K562 (cell line): ENCODE measurements around the gene TBXA2R.

Experiments
- ATF1 ChIP-seq, 2 experiments: fragments of 450-650 bp in 1 of 2; IDR thresholded peaks; 2 replicates each; pipeline ENCODE4 v1.6.1; 2016; ENCODE audit warnings: missing compliant biosample characterization in 1 of 2, missing genetic modification characterization in 1 of 2
- CTCF ChIP-seq, 3 experiments: IDR thresholded peaks in 2 of 3; conservative IDR thresholded peaks in 1 of 3; 2 replicates each; pipeline ENCODE4 v1.5.1; 2011 to 2012; ENCODE audit warnings: low read length in 3 of 3, mild to moderate bottlenecking in 3 of 3, control low read depth in 2 of 3, improper control_type of control experiment in 1 of 3, inconsistent platforms in 1 of 3, low read depth in 1 of 3, mixed read lengths in 1 of 3, moderate library complexity in 1 of 3; ENCODE audit not compliant: insufficient read depth in 2 of 3
- FOXP1 ChIP-seq: sonication (generic); formaldehyde crosslinking; IDR thresholded peaks from 2 replicates; pipeline ENCODE4 v1.8.0; 2022; ENCODE audit warnings: mild to moderate bottlenecking, missing genetic modification reagents
- GTF2F1 ChIP-seq: IDR thresholded peaks from 2 replicates; pipeline ENCODE4 v1.6.1; 2011; ENCODE audit warnings: low read depth, low read length, improper control_type of control experiment
- MXI1 ChIP-seq: IDR thresholded peaks from 2 replicates; pipeline ENCODE4 v1.6.1; 2011; ENCODE audit warnings: low read depth, mild to moderate bottlenecking, improper control_type of control experiment, low read length
- NRF1 ChIP-seq, 2 experiments: fragments of 450-650 bp; IDR thresholded peaks in 1 of 2; conservative IDR thresholded peaks in 1 of 2; 2 replicates each; pipeline ENCODE4 v1.6.1; 2014; ENCODE audit warnings: mild to moderate bottlenecking in 2 of 2
- RBFOX2 ChIP-seq: fragments of 200-400 bp; formaldehyde crosslinking; IDR thresholded peaks from 2 replicates; pipeline ENCODE4 v1.6.1; 2017; ENCODE audit warnings: low read depth, mild to moderate bottlenecking, low read length, moderate library complexity
- SAFB2 ChIP-seq: fragments of 200-400 bp; formaldehyde crosslinking; IDR thresholded peaks from 2 replicates; pipeline ENCODE4 v1.6.1; 2018; ENCODE audit warnings: borderline replicate concordance, low read length, low read depth, moderate library complexity; ENCODE audit not compliant: severe bottlenecking
- SMC3 ChIP-seq: conservative IDR thresholded peaks from 2 replicates; pipeline ENCODE4 v1.6.1; 2011; ENCODE audit warnings: low read depth, low read length, improper control_type of control experiment; ENCODE audit not compliant: insufficient read depth
- THRAP3 ChIP-seq: fragments of 450-650 bp; IDR thresholded peaks from 2 replicates; pipeline ENCODE4 v1.6.1; 2016; ENCODE audit warnings: mild to moderate bottlenecking, inconsistent platforms, borderline replicate concordance
- TSHZ1 ChIP-seq: fragments of 250-450 bp; sonication (Bioruptor Pico); IDR thresholded peaks from 2 replicates; pipeline ENCODE4 v1.4.0; 2020; ENCODE audit warnings: mild to moderate bottlenecking, moderate library complexity
- ZNF224 ChIP-seq: sonication (generic); formaldehyde crosslinking; IDR thresholded peaks from 2 replicates; pipeline ENCODE4 v1.8.0; 2022; ENCODE audit warnings: mild to moderate bottlenecking, missing genetic modification reagents

DNA sequence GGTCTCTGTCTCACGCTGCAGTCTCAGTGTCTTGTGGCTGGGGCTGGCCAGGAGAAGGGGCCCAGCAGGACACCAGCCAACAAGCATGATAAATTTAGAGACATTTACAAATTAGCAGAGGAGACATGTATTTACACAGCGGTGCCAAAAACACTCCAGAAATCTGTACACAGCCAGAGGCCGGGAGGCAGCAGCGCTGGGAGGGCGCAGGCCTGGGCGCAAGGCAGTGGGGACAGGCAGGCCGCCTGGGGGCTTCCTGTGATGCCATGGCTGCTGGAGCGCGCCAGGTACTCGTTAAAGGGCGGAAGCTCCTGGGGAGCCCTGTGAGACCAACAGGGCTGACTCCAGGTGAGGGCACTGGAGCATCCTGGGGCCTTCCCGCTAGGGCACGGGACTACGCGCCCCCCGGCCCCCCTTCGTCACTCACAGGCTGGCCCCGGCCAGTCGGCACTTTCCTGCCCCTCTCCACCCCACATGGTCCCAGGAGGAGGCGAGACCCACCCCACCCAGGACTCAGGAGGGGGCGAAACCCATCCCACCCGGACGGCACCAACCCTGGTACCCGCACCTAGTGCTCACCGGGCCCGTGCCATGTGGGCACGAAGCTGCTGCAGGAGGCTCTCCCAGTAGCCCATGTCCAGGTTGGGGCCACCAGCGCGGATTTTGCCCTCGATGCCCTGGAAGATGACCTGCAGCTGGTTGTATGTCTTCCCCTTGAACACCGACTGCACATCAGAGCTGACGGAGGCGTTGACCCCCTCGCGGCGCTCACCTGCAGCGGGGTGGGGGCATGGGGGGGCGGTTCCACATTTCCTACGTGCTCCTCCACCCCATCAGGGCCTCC is 7.4 kb upstream of the TBXA2R start:
- TF ChIP-seq NRF1 (conservative IDR thresholded peaks at IDR 0.05 in 1 of 2, IDR thresholded peaks at IDR 0.05 in 1 of 2) (no peak), MXI1 (no peak), ZNF224 (CRISPR knock-in tag) (no peak), SAFB2 (no peak), SMC3 (no peak), ATF1 (CRISPR knock-in tag; IDR thresholded peaks at IDR 0.05) (no peak), ATF1 (tag; IDR thresholded peaks at IDR 0.05) (no peak), FOXP1 (CRISPR knock-in tag) (no peak), RBFOX2 (no peak), GTF2F1 (no peak), TSHZ1 (no peak), THRAP3 (no peak), CTCF (IDR thresholded peaks at IDR 0.05 in 2 of 3, conservative IDR thresholded peaks at IDR 0.05 in 1 of 3; ENCODE audit: insufficient read depth in 2 of 3, low read depth in 1 of 3, low read length in 3 of 3) (no peak)
